HTR-8/SVneo (cell line): ENCODE results near the gene PDS5B.

Experiments
- DNase-seq: peaks from one replicate; pipeline ENCODE4 v3.0.0; 2011; ENCODE audit warnings: low spot score, mixed read lengths; ENCODE audit not compliant: insufficient read length
- FAIRE-seq: peaks from 2 replicates; lab custom pipeline; 2011; peaks lifted over from hg19 to GRCh38; lab: Jason Lieb, UNC

PDS5B gene

DNA sequence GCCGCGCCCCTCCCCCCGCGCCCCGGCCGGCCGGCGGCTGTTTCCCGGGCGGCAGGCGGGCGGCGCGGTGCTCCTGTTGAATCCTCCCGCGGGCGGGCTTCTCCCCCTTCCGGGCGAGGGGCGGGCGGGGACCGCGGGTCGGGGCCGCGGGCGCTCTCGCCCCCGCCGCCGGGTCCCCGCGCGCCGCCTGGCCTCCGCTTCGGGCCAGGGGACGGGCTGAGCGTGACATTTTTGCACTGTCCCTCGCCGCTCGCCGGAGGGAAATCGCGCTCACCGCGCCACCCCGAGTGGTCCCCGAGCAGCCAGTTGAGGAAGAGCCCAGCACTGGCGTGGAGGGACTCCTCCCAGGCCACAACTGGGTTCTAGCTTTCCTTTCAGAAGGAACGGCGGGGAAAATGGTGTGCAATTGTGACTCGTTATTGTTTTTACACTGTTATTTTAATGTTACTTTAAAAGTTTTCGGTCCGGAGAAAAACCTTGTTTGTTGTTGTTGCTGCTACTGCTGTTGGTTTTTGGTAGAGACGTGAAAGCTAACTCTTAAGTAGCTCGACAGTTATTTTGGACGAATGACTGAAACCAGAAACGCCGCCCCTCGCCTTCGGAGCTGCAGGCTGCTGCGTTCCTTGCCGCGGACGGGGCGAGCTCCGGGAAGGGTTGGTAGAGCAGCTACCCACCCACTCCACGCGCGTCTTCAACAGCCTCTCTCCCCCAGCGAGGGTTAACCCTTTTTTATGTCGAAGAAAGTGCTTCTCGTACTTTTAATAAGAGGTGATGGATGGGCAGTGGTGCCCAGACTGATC is 959 bp downstream of the PDS5B start:
- DNase-seq (peak; percentile 23), FAIRE-seq (no peak)

DNA sequence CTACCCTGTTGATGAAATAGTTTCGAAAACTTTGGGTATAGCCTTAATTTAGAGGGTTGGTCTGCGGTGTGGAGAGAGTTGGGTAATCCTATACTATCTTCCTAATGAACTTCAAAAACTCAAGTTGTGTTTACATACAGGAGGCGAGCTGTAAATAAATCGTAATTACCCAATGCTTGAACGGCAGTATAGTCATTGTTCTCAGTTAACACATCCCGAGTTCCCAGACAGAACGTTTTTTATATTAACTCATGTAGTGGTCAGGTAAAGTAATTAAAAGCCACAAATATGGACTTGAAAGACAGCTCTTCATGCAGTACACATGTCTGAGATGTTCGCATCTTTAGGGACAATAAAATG is 1.5 kb downstream of the PDS5B start:
- DNase-seq (no peak), FAIRE-seq (no peak)

DNA sequence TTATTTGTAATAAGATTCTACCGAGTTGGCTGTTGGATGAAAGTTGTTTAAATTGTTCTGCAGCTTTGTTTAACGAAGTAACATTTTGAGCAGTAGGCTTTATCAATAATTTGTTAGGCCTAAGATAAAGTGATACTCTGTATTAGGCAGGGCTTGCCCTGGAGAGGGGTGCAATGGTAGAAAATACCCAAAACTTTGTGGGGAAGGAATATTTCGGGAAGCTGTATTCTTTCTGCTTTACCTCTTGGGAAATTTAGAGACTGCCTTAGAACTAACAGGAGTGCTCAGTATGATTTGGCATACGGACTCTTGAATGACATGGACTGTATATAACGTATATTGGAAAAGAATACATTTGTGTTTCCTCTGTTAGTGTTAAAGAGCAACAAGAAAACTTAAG is 2.5 kb downstream of the PDS5B start:
- DNase-seq (no peak), FAIRE-seq (no peak)

DNA sequence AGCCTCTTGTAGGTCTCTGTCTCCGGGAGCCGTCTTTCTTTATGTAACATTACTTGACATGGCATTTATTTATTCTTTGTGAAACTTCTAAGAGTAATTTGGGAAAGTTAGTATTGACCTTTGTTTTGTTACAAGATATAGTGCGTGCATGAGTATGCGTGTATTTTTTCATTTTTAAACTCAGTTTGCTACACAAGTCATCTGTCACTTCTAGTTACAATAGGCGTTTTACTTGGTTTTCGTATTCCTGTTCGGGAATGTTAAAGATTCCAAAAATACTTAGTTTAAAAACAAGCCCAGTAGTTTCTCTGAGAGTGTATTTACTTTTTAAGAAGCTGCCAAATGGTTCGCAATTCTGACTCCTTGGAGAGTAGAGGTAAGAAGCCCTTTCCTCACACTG is 3.2 kb downstream of the PDS5B start:
- DNase-seq (no peak), FAIRE-seq (no peak)

DNA sequence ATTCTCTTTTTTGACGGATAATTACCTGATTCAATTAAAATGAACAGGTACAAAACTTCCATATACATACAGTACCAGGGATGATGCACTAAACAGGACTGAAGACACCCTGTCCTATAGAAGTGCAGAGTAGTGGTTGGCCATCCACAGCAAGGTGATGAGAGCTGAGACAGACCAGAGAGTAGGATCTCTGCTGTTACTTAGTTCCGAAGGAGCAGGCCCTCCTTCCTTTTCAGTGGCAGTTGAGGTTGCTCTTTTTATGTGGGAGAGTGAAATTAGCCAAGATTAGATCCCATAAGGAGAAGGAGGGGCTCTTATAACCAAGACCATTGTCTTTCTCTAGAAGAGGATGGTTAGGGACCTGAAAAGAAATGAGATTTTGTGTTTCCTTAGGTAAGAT is 4.0 kb downstream of the PDS5B start:
- DNase-seq, result no peak

DNA sequence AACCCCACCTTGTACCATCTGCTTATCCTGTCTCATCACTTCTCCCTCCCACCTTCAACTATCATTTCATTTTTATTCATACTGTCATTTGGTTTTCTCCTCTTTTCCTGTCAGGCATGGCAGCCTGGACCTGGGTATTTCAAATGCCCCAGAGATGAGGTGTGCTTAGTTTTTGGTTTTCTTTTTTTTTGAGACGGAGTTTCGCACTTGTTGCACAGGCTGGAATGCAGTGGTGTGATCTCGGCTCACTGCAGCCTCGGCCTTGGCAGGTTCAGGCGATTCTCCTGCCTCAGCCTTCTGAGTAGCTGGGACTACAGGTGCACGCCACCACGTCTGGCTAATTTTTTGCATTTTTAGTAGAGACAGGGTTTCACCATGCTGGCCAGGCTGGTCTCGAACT is 5.8 kb downstream of the PDS5B start:
- no peak for FAIRE-seq
- no peak for DNase-seq

More for the DNA sequence above, 4.0 kb downstream of the PDS5B start:
- no peak for FAIRE-seq

DNA sequence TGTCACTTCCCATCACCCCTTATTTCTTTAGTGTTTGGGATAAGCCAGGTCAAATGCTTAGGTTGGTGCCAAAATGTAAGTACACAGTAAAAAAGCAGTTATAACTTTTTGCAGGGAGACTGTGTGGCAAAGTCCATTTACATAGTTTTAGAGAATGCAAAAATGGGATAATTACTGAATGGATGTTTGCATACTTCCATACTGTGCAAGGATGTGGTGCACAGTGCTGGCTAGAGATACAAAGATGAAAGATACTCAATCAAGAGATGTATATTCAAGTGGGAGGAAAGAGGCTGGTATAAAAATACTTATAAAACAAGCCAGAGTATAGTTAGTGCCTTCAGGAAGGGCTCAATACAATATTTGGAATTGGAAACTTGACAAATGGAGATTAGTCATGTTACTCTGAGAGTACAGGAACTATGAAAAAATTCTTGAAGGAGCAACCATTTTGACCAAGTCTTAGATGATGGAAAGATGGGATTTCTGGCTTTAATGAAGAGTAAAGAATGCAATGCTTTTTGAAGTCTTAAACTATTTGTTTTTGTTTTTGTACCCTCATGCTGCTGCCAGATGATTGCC is 8.0 kb downstream of the PDS5B start:
- no peak for DNase-seq

DNA sequence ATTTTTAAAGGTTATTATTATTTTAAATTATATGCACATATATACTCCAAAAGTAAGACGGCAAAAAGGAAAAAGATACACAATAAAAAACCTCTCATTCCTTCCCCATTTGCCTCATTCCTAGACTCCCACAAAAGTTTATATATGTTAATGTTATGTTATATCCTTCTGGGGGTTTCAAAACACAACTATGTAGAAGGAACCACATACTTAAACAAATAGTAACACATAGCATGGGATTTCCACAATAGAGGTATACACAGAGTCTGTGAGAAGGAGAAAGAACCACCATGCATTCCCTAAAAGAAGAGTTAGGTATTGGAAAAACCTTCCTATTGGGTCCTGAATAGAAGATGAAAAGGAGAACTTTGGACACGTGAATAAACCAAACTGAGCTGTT is 9.1 kb downstream of the PDS5B start:
- no peak for DNase-seq
- no peak for FAIRE-seq

More for the DNA sequence above, 8.0 kb downstream of the PDS5B start:
- FAIRE-seq, result no peak

DNA sequence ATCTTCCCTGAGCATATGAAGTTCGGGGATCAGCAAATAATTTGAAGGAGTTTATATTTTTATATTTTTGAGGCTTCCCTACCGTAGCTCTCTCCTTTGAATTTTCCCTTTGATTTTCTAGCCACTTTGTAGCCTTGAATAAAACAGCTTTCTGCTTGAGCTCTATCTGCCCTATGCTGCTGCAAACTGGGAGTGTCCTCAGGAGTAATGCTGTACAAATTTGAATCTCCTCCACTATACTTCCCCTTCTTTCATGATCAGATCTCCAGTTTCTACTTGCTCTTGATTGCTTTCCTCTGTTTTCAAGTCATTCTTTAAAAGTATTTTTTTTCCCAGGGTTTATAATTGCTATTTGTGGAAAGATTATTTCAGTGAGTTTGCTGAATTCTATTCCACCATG is 14.6 kb downstream of the PDS5B start:
- FAIRE-seq (no peak), DNase-seq (no peak)

DNA sequence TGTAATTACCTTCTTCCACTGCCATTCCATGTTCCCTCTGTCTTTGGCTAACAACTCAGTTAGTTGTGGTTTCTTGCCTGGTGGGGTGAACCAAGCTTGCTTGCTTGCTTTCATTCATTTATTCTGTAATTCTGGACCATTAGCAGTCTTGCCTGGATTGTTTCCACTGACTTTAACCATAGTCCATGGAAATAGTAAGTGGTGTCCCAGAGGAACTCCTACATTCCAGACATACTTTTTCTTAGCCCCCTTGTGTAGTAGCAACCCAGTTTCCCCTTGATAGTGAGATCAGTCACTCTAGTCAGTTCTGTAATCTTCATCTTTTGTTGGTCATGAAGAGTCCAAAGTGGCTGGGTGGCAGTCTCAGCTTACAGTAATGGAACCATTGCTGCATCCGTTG is 23.2 kb downstream of the PDS5B start:
- DNase-seq (no peak), FAIRE-seq (no peak)

DNA sequence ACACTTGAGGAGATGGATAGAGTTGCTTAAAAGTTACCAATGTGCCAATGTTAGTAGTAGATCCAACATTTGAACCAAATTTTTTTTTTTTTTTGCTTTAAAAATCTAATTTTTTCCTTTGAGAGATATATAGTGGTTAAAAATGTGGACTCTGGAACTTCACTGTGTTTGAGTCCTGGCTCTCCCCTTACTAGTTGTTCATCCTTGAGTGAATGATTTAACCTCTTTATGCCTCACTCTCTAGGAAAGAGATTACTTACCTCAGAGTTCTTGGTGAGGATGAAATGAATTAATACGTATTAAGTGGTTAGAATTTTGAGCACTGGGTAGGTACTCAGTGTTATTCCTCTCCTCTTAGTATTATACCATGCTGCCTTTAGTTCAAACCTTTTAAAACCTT is 24.3 kb downstream of the PDS5B start:
- FAIRE-seq, result no peak

DNA sequence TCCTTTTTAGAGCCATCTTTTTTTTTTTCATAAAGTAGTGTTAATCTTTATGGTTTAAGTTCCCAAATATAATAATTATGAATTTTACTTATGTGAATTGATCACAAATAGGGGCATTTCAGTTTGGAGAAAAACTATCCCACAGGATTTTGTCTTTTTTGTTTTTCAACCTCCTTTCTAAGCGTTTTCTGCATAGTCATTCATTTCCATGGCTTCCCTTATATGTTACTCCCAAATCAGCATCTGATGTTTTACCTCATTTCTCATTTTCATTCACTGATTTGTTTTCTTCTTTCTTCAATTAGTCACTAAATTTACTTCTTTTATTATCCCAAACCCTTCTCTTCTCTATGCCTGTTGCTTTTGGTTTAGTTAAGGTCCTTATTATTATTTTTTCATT is 24.7 kb downstream of the PDS5B start:
- FAIRE-seq, result no peak
- no peak for DNase-seq

More for the DNA sequence above, 24.3 kb downstream of the PDS5B start:
- DNase-seq, result no peak

DNA sequence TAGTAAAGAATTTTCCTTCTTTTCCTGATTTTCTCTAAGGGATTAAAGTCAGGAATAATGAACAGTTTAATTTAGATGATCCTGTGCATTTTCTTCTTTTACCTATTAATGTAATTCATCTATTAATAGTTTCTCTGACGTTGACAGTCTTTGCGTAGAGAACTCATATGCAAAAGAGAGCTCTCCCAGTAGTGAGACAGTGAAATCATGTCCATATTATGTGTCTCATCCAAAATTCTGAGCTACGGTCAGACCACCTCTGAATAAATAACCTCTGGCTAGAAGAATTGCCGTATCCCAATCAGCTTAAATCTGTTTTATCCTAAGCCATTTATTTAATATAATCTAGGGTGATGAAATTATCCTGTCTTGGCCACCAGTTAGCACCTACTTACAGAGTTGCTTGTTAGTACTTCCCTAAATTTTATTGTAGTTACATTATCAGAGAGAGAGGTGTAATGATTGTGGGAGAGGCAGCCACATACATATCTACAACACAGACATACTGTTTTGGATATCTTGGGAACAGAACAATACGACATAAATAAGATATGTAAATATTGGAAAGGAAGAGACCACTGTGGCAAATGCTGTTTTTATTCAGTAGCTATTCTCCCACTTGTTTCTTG is 30.7 kb downstream of the PDS5B start:
- FAIRE-seq (no peak), DNase-seq (no peak)

DNA sequence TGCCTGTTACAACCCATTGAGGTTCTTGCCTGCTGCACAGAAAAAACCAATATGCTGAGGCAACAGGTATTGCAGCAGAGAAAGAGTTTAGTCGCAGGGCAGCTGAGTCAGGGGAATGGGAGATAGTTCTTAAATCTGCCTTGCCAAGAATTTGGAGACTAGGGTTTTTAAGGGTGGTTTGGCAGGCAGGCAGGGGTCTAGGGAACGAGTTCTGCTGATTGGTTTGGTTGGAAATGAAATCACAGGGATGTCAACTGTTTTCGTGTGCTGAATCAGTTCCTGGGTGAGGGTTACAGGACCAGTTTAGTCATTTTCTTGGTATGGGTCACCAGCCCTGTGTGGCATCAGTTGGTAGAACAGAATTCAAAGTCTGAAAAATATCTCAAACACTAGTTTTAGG is 36.6 kb downstream of the PDS5B start:
- DNase-seq, result no peak
- FAIRE-seq, result no peak

DNA sequence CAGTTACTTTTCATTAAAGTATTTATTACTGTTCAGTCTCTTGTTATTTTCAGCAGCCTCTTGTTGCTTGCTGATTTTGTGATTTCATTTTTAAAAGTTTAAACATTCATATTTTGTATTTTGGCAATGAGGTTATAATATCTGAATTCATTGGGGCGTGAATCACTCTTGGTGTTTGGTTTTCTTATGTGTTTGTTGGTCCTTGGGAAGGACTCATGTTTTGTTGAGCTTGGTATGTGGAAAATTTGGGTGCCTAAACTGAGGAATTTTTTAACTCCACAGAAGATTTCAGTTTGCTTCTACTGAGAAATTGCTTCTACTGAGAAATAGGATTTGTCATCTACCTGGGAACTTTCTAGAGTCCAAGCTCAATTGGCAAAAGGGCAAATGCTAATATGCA is 38.2 kb downstream of the PDS5B start:
- FAIRE-seq (no peak), DNase-seq (no peak)

DNA sequence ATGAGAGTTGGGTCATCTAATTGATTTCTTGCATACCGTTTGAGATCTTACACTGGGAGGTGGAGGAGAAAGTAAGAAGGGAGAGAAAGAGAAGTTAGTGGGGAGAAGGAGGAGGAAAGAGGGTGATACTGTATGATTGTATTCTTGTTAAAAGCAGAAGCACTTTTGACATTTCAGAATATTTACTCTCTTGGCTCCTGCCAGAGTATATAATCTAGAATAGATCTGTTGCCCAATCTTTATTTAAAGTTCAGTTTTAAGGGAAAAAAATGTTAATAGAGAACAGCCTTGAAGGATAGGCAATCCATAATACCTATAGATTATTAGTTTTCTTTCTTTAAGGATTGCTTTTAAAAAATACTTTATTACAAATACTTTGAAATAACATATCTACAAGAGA is 41.5 kb downstream of the PDS5B start:
- DNase-seq, result no peak
- FAIRE-seq, result no peak

DNA sequence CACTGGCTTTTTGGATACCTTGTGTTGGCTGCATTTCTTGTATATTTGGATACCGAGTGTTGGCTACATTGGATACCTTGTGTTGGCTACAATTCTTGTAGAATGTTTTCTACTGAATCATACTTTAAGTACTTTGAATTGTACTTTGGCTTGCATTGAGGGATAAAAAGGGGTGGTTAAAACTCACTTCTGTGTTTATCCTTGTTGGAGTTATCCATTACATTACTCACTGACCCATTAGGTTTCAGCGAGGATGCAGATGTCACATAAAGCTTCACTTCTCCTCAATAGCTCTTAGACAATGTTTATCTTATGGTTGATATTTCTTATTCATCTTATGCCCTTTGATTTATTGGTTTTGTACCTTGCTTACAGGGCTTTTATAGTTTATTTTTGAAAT is 43.1 kb downstream of the PDS5B start:
- DNase-seq, result no peak
- no peak for FAIRE-seq

DNA sequence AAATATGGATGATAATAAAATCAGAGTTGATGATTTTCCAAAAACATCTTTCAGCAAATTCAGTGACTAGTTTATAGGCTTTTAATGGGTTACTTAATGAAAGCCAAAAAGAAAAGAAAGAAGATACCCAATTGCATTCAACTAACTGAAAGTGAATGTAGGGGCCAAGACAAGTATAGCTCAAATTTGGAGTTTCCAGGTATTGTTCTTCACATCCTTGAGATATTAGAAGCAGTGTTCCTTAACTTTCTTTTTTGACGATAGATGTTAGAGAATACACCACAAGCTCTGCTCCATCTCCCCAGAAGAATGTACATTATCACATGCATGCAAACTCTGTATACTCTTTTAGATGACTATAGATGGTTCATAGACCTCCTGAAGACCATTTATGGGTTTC is 43.6 kb downstream of the PDS5B start:
- FAIRE-seq (no peak), DNase-seq (no peak)

DNA sequence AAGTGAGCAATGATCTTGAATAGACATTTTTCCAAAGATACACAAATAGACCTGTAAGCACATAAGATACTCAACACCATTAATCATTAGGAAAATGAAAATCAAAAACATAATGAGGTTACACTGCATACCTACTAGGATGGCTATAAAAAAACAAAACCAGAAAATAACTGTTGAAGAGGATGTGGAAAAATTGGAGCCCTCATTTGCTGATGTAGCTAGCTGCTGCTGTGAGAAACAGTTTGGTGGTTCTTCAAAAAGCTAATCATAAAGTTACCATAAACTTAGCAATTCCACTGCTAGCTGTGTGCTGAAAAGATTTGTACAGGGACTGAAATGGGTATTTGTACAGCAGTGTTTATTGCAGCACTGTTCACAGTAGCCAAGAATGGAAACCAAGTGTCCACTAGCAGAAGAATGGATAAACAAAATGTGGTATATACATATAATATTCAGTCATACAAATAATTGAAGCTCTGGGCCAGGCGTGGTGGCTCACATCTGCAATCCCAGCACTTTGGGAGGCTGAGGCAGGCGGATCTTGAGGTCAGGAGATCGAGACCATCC is 46.2 kb downstream of the PDS5B start:
- no peak for FAIRE-seq
- no peak for DNase-seq

DNA sequence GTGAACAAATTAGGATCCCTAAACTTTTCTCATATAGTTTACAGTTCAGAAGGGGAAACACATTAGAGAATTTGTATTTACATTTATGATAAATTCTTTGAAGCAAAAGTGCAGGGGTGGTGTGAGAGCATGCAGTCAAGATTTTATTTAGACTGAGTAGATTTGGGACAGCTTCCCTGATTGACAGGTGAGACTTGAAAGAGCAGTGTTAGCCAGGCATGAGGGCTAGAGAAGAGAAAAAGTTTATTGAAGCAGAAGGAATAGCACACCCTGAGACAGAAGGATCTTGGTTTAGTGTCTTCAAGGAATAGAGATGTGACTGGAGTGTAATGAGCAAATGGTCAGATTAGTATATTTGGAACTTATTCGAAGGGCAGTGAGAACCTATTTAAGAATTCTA is 50.5 kb downstream of the PDS5B start:
- DNase-seq (no peak), FAIRE-seq (no peak)

DNA sequence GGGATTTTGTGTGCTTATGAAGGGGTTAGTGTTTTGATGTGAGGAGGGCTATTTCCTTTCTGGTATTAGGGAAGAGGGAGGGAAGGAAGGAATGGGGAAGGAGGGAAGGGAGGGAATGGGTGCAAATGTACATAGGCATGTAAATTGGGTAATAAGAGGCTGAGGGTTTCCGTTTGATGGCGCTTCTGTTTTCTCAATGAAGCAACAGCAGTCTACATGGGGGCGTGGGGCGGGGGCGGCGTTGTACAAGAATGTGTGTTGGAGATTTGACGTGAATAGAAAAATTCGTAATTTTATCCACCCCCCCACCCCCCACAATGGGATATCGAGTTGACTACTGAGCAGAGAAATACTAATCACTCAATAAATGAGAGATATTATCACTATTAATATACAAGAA is 52.5 kb downstream of the PDS5B start:
- no peak for FAIRE-seq
- no peak for DNase-seq
